Kidney capillary endothelial cell (primary cell): ENCODE data around the gene GASK1B.
A peak's percentile ranks its signal among the peaks of the same experiment; 100 is the strongest.

ENCODE experiments used
- DNase-seq: peaks from one replicate; pipeline ENCODE4 v3.0.0-alpha.2; 2018; ENCODE audit warnings: low spot score

The GASK1B gene

GRCh38 chr4:158186815-158187214 is 14.0 kb upstream of the GASK1B start:
- DNase-seq = no peak

GRCh38 chr4:158182736-158183135 is 9.9 kb upstream of the GASK1B start:
- no peak for DNase-seq

DNA sequence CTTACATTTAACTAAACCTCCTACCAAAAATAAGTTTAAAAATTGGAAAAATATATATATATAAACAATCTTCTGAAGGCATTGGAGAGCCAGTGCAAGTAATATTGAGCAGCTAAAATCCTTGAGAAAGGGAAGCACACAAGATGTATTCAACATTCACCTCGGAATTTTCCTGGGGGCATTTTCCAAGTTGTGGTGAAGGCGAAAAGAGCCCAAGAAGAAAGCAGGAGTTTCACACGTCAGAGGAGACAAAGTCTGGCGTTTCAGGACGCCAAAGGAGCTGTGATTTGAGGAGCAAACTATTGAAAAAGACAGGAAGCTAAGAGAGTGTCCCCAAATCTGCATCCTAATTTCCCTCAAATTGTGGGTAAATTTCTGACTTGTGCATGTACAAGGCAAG is 9.1 kb upstream of the GASK1B start:
- no peak for DNase-seq

DNA sequence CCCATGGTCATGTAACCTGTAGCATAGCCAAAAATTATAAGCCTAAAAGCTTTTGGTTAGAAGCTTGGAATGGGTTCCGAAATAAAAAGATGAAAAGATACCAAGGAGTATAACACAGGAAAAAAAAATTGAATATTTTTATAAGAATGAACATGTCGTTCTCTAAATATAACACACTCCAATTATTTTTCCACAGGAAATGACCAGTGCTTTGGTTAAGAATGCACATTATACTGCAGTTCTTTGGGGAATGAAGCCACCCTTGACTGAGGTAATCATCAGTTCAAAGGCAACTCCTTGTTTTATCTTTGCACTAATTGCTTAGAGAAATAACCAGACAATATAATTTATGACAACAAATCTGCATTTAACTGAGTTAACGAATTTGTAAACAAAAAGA is 6.6 kb upstream of the GASK1B start:
- no peak for DNase-seq

DNA sequence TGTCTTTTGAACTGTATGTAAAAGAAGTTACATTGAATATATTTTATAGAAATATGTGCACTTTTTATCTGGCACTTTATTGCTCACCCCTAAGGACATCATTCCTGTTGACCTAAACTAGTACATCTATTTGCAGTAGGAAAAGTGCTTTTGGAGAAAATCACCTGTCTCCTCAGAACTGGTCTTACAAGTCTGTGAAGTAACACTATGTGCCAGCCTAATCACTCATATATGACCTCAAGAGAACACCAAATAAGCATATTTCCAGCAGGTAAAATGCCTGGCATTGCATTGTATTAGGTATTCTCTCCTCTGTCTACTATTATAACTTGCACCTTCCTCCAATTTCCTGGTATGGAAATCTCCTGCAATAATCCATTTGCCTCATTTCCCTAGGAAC is 4.0 kb upstream of the GASK1B start:
- DNase-seq = no peak

DNA sequence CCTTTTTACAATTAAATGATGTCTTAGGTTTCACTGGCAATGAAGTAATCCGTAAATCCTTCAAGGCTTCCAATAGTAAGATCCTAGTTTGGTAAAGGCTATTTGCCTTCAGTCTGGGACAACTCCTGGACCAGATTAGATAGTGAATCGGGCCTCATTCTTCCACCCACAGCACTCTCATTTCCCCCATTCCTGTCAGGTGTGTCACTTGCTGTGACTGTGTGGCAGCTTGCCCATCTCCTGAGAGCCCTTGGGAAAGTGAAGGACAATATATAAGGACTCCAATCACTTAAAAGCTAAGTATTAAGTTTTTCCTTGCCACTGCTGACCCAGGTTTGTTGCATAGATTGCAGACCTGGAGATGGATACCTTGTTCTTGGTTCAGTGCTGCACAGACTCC is 3.3 kb upstream of the GASK1B start:
- no peak for DNase-seq

DNA sequence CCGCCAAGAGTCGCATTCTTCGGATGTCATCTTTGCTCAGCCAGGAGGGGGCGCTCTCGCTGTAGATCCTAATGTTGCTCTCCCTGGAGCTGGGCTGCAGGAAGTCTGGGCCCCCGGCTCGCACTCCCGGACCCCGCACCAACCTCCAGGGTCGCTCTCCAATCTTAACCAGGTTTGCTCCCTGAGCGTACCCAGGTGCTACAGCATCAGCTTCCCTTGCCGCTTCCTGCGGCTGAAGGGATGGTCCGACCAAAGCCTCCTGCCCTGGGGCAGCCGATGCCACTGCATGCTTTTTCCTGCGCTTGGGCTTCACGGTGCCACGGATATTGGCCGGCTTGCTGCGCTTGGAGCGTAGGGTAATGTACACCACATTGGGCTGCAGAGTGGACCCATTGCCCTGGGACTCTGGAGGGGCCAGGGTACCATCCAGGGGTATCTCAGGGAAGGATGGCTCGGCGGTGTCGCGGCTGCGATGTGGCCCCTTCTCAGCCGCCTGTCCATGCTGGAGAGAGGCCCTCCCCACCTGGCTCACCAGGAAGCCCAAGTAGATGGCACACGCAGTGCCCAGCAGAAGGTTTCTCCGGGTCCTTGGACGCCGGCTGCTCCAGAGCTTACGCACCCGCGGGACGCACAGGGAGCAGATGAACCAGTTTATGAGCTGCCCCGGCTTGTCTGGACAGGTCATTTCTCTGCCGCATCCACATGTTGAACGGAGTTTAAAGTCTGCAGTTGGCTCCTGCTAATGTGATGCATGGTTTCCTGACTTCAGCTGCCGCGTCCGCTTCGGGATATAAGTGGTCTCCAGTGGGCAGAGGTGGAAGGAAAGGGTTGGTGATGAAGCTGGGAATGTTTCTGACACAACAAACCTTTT is 1.9 kb downstream of the GASK1B start:
- peak; percentile 74 for DNase-seq

GRCh38 chr4:158169931-158170690 is 2.7 kb downstream of the GASK1B start:
- no peak for DNase-seq

- no peak for DNase-seq
Observed at GRCh38 chr4:158169506-158169905, 3.3 kb downstream of the GASK1B start.

GRCh38 chr4:158168606-158169005 is 4.2 kb downstream of the GASK1B start:
- DNase-seq = no peak

DNA sequence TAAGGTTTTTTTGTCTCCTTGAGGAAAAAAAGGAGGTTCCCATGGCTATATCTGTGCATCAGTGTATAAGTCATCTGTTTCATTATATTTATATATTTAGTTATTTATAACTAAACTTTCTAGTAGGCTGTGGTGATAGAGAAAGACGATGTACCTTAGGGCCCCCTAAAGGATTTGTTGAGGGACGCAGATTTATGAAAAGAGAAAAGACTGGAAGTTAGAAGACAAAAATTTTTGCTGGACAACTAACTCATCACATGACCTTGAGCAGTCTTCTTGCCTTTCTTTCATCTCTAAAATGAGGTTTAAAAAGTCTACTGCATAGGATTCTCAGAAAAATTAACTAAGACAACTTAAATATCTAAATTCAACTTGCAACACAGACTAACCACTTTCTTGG is 6.1 kb downstream of the GASK1B start:
- no peak for DNase-seq

- DNase-seq = no peak
Observed at GRCh38 chr4:158164768-158165213, 8.0 kb downstream of the GASK1B start.

DNA sequence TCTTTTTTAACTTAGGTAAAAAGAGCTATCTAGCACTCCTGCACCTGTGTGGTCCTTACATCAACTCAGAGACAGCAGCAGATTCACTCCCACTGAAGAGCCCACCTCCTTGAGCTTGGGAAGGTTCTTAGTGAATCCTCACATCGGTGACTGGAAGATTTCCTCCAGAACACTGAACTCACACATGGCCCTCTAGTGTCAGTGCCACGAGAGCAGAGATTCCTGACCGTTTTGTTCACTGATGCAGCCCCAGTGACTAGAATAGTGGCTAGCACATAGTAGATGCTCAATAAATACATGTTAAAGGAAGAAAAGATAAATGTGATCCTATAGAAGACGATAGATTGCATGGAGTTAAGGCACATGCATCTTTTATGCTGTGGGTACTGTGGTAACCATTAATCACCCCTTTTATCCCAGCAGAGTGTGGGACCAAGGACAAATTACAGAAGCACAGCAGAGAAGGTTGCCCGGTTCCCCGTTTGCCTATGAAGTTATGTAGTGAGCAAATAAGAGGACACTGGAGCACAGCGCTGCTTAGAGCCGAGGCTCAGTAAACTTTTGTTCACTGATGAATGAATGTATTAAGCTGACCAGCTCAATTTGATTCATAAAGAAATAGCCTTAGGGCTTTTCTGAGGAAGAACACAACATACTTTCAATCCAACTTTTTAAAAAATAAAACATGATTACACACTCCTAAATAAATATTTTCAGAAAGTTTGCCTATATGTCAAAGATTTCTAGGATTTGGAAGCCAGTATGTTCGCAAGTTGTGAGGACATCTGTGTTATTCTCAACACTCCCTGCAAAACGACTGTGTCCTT is 8.7 kb downstream of the GASK1B start:
- DNase-seq = no peak

DNA sequence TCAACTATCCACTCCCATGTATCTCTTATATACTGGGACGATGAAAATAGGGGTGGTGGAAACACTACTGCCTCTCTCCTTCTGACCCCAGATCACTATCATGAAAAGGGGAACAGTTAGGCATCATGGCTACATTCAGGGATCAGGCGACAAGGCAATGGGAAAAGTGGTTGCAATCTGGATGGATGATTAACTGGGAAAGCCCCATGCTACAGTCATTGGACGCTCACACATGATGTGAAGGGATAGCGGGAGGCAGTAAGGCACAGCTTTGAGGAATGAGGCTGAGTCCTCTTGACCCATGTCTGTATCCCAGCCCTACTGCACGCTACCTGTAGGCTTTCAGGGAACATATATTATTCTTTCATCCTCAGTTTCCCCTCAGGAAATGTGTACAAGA is 10.2 kb downstream of the GASK1B start:
- DNase-seq = no peak

DNA sequence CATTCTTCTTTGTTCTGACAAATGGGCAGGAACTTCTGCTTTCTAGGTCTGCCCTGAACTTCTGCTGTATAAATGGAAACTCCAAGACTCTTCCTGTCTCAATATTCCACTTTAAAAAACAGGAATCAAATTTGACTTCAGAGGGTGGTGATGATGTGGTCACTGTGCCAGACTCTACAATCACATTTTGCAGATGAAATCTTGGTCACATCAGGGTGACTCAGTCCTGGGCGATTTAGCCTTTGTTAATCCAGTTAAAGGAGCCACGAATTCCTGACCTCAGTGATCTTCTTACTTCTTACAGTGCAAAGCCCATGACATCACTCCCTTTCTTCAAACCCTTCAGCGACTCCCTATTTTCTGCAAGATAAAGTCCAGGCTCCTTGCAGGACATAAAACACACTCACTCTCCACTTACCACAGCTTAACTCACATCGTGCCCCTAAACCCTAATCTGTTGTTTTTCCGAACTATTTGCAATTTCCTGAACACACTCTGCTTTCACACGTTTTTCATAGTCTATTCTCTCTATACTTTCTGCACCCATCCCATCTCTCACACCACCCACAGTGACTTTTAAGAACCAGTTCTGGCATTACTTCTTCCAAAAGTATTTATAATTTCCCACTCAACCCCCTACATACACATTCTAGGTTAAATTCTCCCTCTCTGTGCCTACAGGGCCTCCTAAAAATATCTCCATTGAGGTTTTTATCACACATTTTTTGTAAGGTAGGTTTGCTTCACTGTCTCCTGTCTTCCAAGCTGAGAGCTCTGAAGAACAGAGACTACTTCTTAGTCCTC is 11.1 kb downstream of the GASK1B start:
- peak; percentile 98 for DNase-seq

DNA sequence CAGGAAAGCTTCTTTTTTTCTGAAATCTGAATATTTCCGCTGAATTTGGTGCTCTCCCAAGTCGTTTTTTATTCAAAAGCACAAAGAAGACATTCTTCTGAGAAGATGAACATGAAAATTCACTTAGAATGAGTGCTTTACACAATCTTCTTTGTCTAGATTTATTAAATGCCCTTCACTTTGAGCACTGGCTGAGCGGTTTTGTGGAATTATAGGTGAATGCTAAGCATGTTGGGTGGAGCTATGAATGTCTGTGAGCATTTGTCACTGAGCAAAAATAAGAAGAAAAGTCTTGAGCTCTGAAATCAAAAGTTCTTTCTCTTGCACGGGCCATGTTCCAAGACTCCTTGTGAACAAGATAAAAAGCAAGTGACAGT is 13.1 kb downstream of the GASK1B start:
- DNase-seq = no peak

DNA sequence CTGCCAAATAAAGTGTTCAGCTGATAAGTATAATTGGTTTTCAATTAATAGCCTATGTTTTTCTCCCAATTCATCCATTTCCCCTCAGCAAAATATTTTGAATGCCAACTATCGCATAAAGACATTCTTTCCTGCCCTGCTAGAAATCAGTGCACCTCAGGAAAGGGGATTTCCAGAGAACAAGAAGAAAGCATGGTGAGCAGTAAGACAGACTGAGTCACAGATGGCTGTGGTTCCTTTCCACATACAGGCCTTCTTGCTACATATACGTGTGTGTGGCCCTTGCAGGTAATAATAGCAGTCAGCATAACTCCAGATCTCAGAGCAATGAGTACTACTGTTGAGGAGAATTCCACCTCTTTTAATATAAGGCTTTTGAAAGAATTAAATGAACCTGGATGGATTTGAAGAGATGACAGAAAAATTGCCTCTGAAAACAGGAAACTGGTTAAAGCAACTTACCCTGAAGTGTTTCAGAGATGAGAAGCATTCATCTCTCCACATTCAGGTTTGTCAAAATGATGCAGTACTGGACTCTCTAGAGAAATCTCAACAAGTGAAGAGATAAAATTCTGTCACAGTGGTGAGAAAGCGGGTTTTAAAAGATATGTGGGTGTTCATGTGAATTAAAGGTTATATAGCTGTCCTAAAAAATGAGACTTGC is 13.6 kb downstream of the GASK1B start:
- DNase-seq = no peak

DNA sequence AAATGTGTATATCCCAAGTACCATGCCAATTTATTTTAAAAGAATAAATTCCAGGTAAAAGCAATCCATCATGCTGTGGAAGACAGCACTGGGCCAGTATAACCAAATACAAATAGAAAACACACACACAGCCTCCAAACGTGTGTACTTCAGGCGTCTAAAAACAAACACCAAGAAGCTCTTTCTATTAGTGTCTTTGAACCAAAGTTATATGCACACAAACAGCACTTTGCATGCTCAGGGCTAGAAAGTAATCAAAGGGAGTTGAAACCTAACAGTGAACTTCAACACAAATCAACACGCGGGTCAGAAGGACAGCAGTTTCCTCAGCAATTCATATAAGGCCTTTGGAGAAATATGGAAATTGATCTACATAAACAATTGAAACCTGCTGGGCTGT is 15.4 kb downstream of the GASK1B start:
- DNase-seq = no peak

DNA sequence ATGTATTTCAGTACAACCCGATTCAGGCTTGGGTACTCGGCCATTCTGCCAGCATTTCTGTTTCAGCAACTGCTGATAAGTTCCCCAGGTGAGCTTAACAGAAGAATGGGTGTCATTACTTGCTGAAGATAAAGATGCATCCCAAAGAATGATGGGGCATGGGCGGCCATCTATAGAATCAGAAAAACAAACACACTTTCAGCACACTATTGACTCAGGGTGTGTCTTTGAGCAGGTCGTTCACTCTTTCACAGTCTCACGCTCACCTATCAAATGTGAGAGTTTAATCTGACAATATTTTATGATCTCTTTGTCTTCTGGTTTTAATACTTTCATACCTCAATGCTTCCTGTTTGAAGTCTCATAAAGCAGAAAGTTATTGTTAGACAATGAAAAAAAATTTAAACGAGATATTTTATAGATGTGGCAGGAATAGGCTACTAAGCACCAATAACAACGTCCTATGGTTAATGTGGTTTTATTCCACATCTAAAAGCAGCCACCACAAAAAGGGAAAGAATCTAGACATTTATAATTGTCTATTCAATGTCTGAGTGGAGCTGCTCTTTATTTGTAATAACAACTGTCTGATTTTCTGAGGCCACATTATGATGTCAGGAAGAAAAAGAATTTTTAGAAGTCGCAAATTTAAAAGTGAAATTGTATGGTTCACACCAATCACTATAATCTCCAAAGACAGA is 17.0 kb downstream of the GASK1B start:
- no peak for DNase-seq

DNA sequence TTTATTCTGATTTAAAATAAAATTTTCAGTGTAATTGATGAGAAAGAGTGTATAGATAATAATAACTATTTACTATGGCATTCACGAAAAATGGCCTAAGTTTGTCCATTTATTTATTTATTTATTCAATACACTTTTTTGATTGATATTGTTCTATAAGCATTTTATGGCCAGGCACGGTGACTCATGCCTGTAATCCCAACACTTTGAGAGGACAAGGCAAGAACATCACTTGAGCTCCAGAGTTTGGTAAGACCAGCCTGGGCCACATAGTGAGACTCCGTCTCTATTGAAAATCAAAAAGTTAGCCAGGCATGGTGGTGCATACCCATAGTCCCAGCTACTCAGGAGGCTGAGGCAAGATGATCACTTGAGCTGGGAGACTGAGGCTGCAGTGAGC is 25.7 kb downstream of the GASK1B start:
- DNase-seq = no peak

DNA sequence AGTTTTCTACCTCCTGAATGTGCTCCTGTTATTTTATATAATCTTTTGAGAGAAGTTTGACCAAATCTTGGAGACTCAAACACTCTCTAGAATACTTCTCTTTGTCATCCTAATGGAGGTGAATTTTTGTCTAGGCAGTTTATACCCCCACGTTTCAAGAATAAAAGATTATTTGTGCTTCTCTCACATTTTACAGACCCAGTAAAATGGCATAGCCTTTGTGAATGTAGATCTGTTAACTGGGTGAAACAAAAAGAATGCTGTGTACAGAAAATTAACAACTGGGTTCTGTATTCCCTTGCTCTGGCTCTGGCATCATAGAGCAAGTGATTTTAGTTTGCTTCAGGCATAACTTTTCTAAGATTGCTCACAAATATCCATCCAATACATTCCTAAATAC is 26.1 kb downstream of the GASK1B start:
- no peak for DNase-seq
